Bronchial epithelial cell (primary cell): Measurements from ENCODE around the gene NAB1. TPM values are rescaled to one million over a fixed set of nuclear protein-coding genes. Genes with fewer than 3 reads are reported as not detected.

Experiments used
- DNase-seq: peaks from one replicate; pipeline ENCODE4 v3.0.0-alpha.2; 2010; ENCODE audit warnings: low read depth
- FAIRE-seq: peaks from 2 replicates; lab custom pipeline; 2011; peaks lifted over from hg19 to GRCh38; lab: Jason Lieb, UNC
- H3K27me3 ChIP-seq: 2 replicates; pipeline ENCODE4 v1.5.1; 2011; ENCODE audit warnings: low read length; ENCODE audit not compliant: control insufficient read depth, insufficient read depth
- H3K36me3 ChIP-seq: 2 replicates; pipeline ENCODE4 v1.5.1; 2011; ENCODE audit warnings: low read length; ENCODE audit not compliant: control insufficient read depth, insufficient read depth
- H3K4me3 ChIP-seq: 2 replicates; pipeline ENCODE4 v1.5.1; 2011; ENCODE audit warnings: mild to moderate bottlenecking, low read depth, low read length, control low read depth
- CTCF ChIP-seq: IDR thresholded peaks from 2 replicates; pipeline ENCODE4 v1.5.1; 2011; ENCODE audit warnings: mild to moderate bottlenecking, moderate library complexity, low read length, control low read depth, inconsistent platforms; ENCODE audit not compliant: insufficient read depth, severe bottlenecking
- total RNA-seq: library from RNA; depleted of rRNA; stranded (reverse); fragments of >200 nt; gene quantifications from 2 replicates; pipeline ENCODE4 v1.2.1, GENCODE V29; 2014

Gene NAB1
- total RNA-seq, 1 donor from 2014 or later = 92.4 TPM

- no peak overlapping the region for H3K4me3 ChIP-seq
- H3K27me3 ChIP-seq = no peaks in the 10 kb centered on the region
- DNase-seq = peak; percentile 20
- no peaks in the 10 kb centered on the region for H3K36me3 ChIP-seq
- FAIRE-seq = no peak
- TF ChIP-seq CTCF = no peak
These were observed 74.7 kb downstream of the NAB1 start for GRCh38 chr2:190723397-190724090.

GRCh38 chr2:190726255-190726654, 77.4 kb downstream of the NAB1 start:
- Histone ChIP-seq H3K27me3 (no peaks in the 10 kb centered on the region), H3K4me3 (no peak overlapping the region), H3K36me3 (no peaks in the 10 kb centered on the region)
- DNase-seq (no peak), FAIRE-seq (no peak)
- TF ChIP-seq CTCF = no peak

- no peaks in the 10 kb centered on the region for H3K27me3 ChIP-seq
- no peak overlapping the region for H3K4me3 ChIP-seq
- no peak for TF ChIP-seq CTCF
- FAIRE-seq (no peak), DNase-seq (no peak)
- H3K36me3 ChIP-seq = no peaks in the 10 kb centered on the region
These were observed 87.5 kb downstream of the NAB1 start for GRCh38 chr2:190736355-190736754.

- TF ChIP-seq CTCF = no peak
- no peak for FAIRE-seq
These were observed 91.6 kb downstream of the NAB1 start for GRCh38 chr2:190740449-190740848.

More at GRCh38 chr2:190740449-190740848, 91.6 kb downstream of the NAB1 start:
- Histone ChIP-seq H3K36me3 (no peaks in the 10 kb centered on the region), H3K27me3 (no peaks in the 10 kb centered on the region), H3K4me3 (no peak overlapping the region)
- DNase-seq = no peak

Other genes starting within 250 kb of the NAB1 start
- gene MFSD6, start 240.7 kb upstream of the NAB1 start, total RNA-seq = 37.4 and 43.0 TPM in 2 replicates
- gene NEMP2, start 114.4 kb upstream of the NAB1 start, total RNA-seq = 1.8 and 1.9 TPM in 2 replicates
- gene GLS, start 231.7 kb downstream of the NAB1 start, total RNA-seq = 95.9 and 103 TPM in 2 replicates